Mucosa of rectum (tissue), 2 donors: Measurements from ENCODE around the gene CFAP221.

Experiments used
- H3K27ac ChIP-seq, 2 donors: one replicate each; pipeline ENCODE4 v1.7.0; 2013; ENCODE audit warnings: inconsistent platforms in 2 of 2, low read depth in 2 of 2, low read length in 2 of 2
- H3K27me3 ChIP-seq, 2 donors: one replicate each; pipeline ENCODE4 v1.7.0; 2013; ENCODE audit warnings: low read length in 2 of 2; ENCODE audit not compliant: control insufficient read depth in 2 of 2, insufficient read depth in 2 of 2
- H3K36me3 ChIP-seq, 2 donors: one replicate each; pipeline ENCODE4 v1.7.0; 2013; ENCODE audit warnings: low read length in 2 of 2; ENCODE audit not compliant: control insufficient read depth in 2 of 2, insufficient read depth in 2 of 2
- H3K4me1 ChIP-seq, 2 donors: one replicate each; pipeline ENCODE4 v1.7.0; 2013; ENCODE audit warnings: low read length in 2 of 2, mild to moderate bottlenecking in 1 of 2; ENCODE audit not compliant: control insufficient read depth in 2 of 2, insufficient read depth in 2 of 2
- H3K4me3 ChIP-seq, 2 donors: one replicate each; pipeline ENCODE4 v1.7.0; 2013; ENCODE audit warnings: low read length in 2 of 2
- H3K9ac ChIP-seq, 2 donors: one replicate each; pipeline ENCODE4 v1.7.0; 2013; ENCODE audit warnings: low read length in 2 of 2, low read depth in 1 of 2, mild to moderate bottlenecking in 1 of 2
- H3K9me3 ChIP-seq, 2 donors: one replicate each; pipeline ENCODE4 v1.7.0; 2013; ENCODE audit warnings: low read length in 2 of 2; ENCODE audit not compliant: control insufficient read depth in 2 of 2
- donor health status: healthy.
- donor health status: Normal muscosa, but diverticular disease.

CFAP221 gene

GRCh38 chr2:119536211-119536610 is 8.0 kb upstream of the CFAP221 start:
- H3K27me3 ChIP-seq, result peaks cover 0 to 3% of the 10 kb centered on the region in 2 donors
- no peak overlapping the region for H3K27ac ChIP-seq
- H3K9me3 ChIP-seq, result peaks cover 0 to 5% of the 10 kb centered on the region in 2 donors
- H3K4me1 ChIP-seq, result no peaks in the 10 kb centered on the region
- H3K4me3 ChIP-seq, result no peak overlapping the region
- no peaks in the 10 kb centered on the region for H3K36me3 ChIP-seq
- H3K9ac ChIP-seq, result no peak overlapping the region

GRCh38 chr2:119536707-119537106 is 7.5 kb upstream of the CFAP221 start:
- Histone ChIP-seq H3K27me3 (peaks cover 0 to 3% of the 10 kb centered on the region in 2 donors), H3K4me1 (no peaks in the 10 kb centered on the region), H3K9me3 (peaks cover 0 to 5% of the 10 kb centered on the region in 2 donors), H3K36me3 (no peaks in the 10 kb centered on the region), H3K27ac (no peak overlapping the region), H3K4me3 (no peak overlapping the region), H3K9ac (no peak overlapping the region)

- no peaks in the 10 kb centered on the region for H3K4me1 ChIP-seq
- no peak overlapping the region for H3K27ac ChIP-seq
- no peak overlapping the region for H3K9ac ChIP-seq
- H3K36me3 ChIP-seq, result no peaks in the 10 kb centered on the region
- no peak overlapping the region for H3K4me3 ChIP-seq
- peaks cover 0 to 3% of the 10 kb centered on the region in 2 donors for H3K27me3 ChIP-seq
- peaks cover 0 to 5% of the 10 kb centered on the region in 2 donors for H3K9me3 ChIP-seq
These were observed 6.5 kb upstream of the CFAP221 start for GRCh38 chr2:119537792-119538191.

- peaks cover 3 to 6% of the 10 kb centered on the region in 2 donors for H3K27me3 ChIP-seq
- H3K9me3 ChIP-seq, result no peaks in the 10 kb centered on the region
- no peak overlapping the region for H3K27ac ChIP-seq
- H3K4me3 ChIP-seq, result no peak overlapping the region
- no peaks in the 10 kb centered on the region for H3K36me3 ChIP-seq
- peaks cover 2 to 4% of the 10 kb centered on the region in 2 donors for H3K4me1 ChIP-seq
- no peak overlapping the region for H3K9ac ChIP-seq
These were observed 2.8 kb upstream of the CFAP221 start for GRCh38 chr2:119541476-119541875.

- Histone ChIP-seq H3K4me3 (peak overlapping the region in 1 of 2 donors; percentile 73), H3K9ac (no peak overlapping the region), H3K9me3 (no peaks in the 10 kb centered on the region), H3K36me3 (no peaks in the 10 kb centered on the region), H3K27ac (no peak overlapping the region), H3K27me3 (peaks cover 3 to 6% of the 10 kb centered on the region in 2 donors), H3K4me1 (peaks cover 2 to 4% of the 10 kb centered on the region in 2 donors)
These were observed 758 bp downstream of the CFAP221 start for GRCh38 chr2:119544939-119545475.

- Histone ChIP-seq H3K27me3 (peaks cover 0 to 6% of the 10 kb centered on the region in 2 donors), H3K27ac (no peak overlapping the region), H3K9me3 (no peaks in the 10 kb centered on the region), H3K4me3 (no peak overlapping the region), H3K4me1 (peaks cover 2 to 4% of the 10 kb centered on the region in 2 donors), H3K9ac (no peak overlapping the region), H3K36me3 (no peaks in the 10 kb centered on the region)
These were observed 1.7 kb downstream of the CFAP221 start for GRCh38 chr2:119545754-119546446.

GRCh38 chr2:119546447-119546767 is 2.2 kb downstream of the CFAP221 start:
- Histone ChIP-seq H3K9ac (no peak overlapping the region), H3K36me3 (no peaks in the 10 kb centered on the region), H3K27me3 (peaks cover 0 to 6% of the 10 kb centered on the region in 2 donors), H3K4me3 (no peak overlapping the region), H3K4me1 (peaks cover 2 to 4% of the 10 kb centered on the region in 2 donors), H3K9me3 (no peaks in the 10 kb centered on the region), H3K27ac (no peak overlapping the region)

GRCh38 chr2:119548516-119549120 is 4.4 kb downstream of the CFAP221 start:
- no peak overlapping the region for H3K27ac ChIP-seq
- H3K4me3 ChIP-seq, result no peak overlapping the region
- no peak overlapping the region for H3K9ac ChIP-seq
- H3K36me3 ChIP-seq, result no peaks in the 10 kb centered on the region
- peaks cover 2 to 4% of the 10 kb centered on the region in 2 donors for H3K4me1 ChIP-seq
- peaks cover 2 to 6% of the 10 kb centered on the region in 2 donors for H3K27me3 ChIP-seq
- H3K9me3 ChIP-seq, result no peaks in the 10 kb centered on the region

- Histone ChIP-seq H3K9me3 (no peaks in the 10 kb centered on the region), H3K4me1 (peaks cover 0 to 4% of the 10 kb centered on the region in 2 donors), H3K36me3 (no peaks in the 10 kb centered on the region), H3K9ac (no peak overlapping the region), H3K27me3 (peaks cover 2 to 3% of the 10 kb centered on the region in 2 donors), H3K4me3 (no peak overlapping the region), H3K27ac (no peak overlapping the region)
These were observed 5.0 kb downstream of the CFAP221 start for GRCh38 chr2:119549241-119549640.

- H3K27ac ChIP-seq, result no peak overlapping the region
These were observed 6.1 kb downstream of the CFAP221 start for GRCh38 chr2:119550346-119550745.

More at GRCh38 chr2:119550346-119550745, 6.1 kb downstream of the CFAP221 start:
- no peaks in the 10 kb centered on the region for H3K4me1 ChIP-seq
- H3K4me3 ChIP-seq, result no peak overlapping the region
- no peaks in the 10 kb centered on the region for H3K36me3 ChIP-seq
- no peak overlapping the region for H3K9ac ChIP-seq
- H3K9me3 ChIP-seq, result no peaks in the 10 kb centered on the region
- H3K27me3 ChIP-seq, result peaks cover 2% of the 10 kb centered on the region in 2 donors
